NCI-H82 (cell line): Measurements from ENCODE around the gene CD9.
A peak's percentile ranks its signal among the peaks of the same experiment; 100 is the strongest.

Source experiments
- DNase-seq: peaks from one replicate; lab custom pipeline; 2025; lab: John Stamatoyannopoulos, UW

The CD9 gene

GRCh38 chr12:6275928-6276887 lies 76.0 kb downstream of the CD9 start:
- no peak for DNase-seq

DNA sequence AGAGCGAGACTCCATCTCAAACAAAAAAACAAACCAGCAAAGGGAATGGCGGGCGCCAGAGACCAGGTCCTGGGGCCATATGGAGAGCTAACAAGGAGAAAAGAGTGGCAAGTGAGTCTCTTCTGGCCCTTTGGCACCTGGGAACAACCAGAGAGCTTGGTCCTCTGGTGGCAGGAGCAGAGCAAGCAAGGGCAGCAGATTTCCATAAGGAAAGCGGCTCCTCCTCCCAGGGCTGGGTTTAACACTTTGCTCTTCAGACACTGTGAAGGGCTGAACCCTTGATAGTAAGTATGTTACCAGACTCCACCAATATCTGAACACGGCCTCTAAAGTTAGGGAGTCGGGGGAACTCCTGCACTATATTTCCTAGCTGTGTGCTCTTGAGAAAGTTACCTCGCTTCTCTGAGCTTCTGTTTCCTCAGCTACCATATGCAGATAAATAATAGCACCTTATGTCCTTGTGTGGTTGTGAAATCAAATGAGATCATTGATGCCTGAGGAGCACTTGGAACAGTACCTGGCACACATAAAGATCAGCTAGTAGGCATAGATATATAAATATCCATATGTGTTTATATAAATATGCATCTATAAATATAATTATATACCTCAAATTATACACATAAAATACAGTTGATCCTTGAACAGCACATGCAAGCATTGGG lies 76.9 kb downstream of the CD9 start:
- peak; percentile 44 for DNase-seq

- DNase-seq: no peak
Observed at GRCh38 chr12:6277982-6278438, 77.8 kb downstream of the CD9 start.

DNA sequence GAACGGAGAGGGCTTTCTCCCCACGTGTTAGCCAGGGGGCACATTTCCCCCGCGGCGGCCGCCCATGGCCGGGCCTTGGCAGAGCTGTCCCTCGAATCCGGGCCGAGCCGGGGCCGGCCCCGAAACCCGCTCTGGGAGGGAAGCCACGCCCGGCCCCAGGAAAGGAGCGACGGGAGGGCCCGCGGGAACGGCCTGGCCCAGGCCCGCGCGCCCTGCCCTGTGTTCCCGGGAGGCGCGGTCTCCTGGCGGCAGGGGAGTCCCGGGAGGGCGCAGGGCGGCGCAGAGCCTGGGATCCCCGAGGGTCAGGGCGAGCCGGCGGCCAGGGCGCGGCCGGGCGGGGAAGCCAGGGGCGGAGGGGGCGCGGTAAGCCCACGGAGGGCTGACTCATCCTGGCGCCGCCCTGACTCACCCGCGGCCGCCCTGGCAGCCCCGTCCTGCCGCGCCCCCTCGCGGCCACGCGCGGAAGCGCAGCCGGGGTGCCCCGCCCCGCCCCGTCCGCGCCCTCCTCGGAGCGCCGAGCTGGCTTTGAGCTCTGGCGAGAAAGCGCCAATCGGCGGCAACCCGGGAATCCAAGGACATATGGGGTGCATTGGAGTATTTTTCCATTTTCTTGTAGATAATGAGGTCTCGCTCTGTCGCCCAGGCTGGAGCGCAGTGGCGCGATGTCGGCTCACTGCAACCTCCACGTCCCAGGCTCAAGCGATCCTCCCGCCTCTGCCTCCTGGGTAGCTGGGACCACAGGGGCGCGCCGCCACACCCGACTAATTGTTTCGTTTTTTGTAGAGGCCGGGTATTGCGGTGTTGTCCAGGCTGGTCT lies 78.4 kb downstream of the CD9 start:
- peak; percentile 87 for DNase-seq

DNA sequence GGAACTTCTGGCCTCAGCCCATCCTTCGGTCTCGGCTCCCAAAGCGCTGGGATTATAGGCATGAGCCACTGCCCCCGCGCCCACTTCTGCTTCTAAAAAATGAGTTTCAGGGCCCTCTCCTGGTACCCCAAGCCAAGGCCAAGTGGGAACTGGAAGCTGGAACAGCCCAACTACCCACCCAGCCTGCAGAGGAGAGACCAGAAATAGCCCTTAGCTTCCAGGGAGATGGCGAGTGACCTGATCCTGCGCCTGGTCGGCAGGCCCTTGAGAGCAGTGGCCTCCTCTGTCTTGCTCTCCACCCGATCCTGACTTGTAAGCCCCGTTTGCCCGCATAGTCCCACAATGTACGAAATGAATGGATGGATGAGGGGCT lies 79.0 kb downstream of the CD9 start:
- DNase-seq: no peak

GRCh38 chr12:6279631-6280030 lies 79.4 kb downstream of the CD9 start:
- DNase-seq: no peak

DNA sequence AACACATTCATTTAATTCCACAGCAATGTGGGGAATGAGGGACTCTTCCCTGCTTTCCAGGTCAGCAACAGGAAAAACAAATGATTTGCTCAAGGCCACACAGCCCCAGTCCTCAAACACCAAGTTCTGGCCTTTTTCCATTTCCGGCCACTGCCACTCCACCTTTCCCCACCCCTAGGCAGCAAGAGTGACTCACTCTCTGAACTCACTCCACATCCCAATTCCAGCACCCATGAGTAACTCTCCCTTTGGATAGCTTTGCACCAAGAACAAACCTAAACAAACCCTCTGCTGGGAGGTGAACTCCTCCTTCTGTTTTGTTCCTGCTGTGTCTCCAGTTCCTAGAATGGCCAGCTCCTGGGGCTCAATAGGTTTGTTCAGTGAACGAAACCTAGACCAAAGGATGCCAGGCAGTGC lies 79.9 kb downstream of the CD9 start:
- DNase-seq: no peak

DNA sequence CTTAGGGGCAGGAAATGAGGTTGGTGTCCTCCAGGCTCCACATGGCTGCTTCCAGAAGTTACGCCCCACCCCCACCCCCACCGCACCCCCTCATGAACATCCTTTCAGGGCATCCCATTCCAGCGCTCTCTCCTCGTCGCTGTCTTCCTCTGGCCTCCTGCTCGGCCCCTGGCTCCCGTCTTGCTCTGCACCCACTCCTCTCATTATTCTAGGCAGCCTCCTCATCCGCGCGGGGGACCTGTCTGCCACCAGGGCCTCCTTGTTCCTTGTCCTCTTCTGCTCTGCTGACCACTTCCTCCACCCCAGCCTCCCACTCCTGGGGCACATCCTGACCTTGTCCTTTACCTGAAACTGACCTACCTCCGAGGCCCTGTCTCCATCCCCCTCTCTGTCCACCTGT lies 80.5 kb downstream of the CD9 start:
- no peak for DNase-seq

DNA sequence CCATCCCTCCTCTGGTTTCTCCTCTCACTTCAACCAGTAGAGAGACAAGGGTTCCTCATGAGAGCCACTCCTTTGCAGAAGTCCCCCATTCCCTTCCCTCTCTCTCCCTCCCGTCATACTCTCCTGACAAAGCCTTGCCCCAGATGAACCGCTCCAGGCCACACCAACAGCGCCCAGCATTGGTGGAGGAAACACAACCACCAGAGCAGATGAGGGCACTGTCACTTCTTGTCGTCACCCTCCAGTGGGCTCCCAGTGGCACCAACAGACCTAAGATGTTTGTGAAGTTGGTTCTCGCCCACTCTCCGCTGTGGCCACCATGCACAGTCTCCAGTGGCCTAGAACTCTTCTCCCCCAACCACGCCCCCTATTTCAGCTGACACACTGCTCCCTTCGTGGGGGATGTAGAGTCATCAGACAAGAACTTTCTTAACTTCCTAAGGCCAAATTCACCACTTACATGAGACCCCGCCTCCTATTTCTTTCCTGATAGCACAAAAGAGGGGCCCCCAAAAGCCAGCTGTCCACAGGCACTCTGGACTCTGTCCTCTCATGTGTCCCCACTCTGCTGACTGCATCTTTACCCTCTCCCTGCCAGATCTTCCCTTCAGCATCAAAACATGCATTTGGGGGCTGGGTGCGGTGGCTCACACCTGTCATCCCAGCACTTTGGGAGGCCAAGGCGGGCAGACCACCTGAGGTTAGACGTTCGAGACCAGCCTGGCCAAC lies 81.0 kb downstream of the CD9 start:
- no peak for DNase-seq

DNA sequence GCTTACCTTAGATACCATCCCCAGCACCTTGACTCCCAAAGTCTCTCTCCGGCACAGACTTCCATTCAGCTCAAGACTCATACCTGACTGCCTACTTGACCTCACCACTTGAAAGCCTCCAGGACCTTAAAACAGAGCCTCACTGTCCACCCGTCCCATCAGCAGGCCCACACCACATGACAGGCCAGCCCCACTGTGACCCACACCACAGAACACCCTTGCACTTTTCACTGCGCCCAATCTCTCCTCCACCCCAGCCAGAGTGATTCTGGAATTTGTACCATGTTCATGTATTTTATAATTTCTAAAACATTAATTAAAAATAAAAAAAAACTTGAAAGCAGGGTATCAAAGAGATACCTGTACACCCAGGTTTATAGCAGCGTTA lies 82.2 kb downstream of the CD9 start:
- DNase-seq: no peak

- DNase-seq: no peak
Observed at GRCh38 chr12:6284273-6284672, 84.1 kb downstream of the CD9 start.

DNA sequence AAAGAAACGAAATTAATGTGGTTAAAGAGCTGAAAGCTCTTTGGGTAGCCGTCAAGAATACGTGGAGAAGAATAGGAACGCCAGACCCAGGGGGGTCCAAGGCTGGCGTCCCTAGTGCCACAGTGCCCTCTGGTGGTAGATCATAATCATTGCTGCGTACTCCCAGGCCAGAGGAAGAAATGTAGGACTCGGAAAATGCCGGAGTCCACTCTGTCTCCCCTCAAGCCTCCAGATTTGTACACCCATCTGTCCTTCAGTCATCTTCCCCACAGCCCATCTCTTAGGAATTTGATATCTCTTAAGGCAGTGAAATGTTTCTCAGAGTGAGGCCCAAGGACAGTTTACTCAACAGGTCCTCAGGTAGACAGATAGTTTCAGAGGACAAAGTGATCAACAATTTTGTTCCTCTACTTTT lies 84.9 kb downstream of the CD9 start:
- DNase-seq: peak; percentile 85

DNA sequence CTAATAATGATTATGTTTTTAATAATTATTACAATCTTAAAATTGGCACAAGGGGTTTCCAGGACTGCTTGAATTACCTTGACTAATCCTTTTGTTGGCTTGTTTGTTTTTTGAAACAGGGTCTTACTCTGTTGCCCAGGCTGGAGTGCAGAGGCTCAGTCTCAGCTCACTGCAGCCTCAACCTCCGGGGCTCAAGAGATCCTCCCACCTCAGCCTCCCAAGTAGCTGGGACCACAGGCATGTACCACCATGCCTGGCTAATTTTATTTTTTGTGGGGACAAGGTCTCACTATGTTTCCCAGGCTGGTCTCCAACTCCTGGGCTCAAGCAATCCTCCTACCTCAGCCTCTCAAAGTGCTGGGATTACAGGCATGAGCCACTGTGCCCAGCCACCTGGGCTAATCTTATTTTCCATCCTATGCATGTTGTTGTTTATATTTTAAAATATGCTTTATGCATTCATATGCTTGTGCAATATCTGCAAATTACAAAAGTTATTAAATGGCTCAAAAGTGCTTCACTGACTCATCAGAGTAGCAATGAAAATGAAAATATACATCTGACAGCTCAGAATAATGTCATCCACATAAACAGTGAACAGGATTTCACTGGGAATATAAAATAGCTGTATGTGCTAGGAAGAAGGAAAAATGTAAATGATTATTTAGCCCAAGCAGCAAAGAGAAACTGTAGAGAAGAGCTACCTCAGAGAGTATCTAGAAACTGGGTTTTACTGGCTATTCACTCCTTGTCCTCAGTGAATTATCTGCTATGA lies 85.5 kb downstream of the CD9 start:
- DNase-seq: no peak
